ENCODE results near the gene ALDH1L2. TPM values are rescaled to one million over a fixed set of nuclear protein-coding genes. Genes with fewer than 3 reads are reported as not detected.

ALDH1L2 gene
- total and polyA plus RNA-seq, 9 of the 15 experiments (the other 6 are each of a cell fraction or from before 2014, with no cell fraction given) = 1.1 to 9.9 (median 3.8) TPM

GRCh38 chr12:105033851-105034250 is 50.4 kb downstream of the ALDH1L2 start:
- no peak overlapping the region for H3K27ac ChIP-seq (ENCODE audit: extremely low read depth, low read depth, low read length)
- in situ Hi-C loops (cut with MboI) = no loop called here
- ATAC-seq (no peak), FAIRE-seq (peak; percentile 52), DNase-seq (ENCODE audit: extremely low read depth in 1 of 4, low spot score in 3 of 4) (no peak)
- H4K20me1 ChIP-seq (replicated peaks; ENCODE audit: control insufficient read depth, insufficient read depth, low read length) = no peaks in the 10 kb centered on the region
- H3K9me3 ChIP-seq (replicated peaks; ENCODE audit: control insufficient read depth, insufficient read depth, low read depth, low read length) = no peaks in the 10 kb centered on the region
- 85% methylated on average over 2 of the region's 2 CpGs for WGBS (ENCODE audit: insufficient coverage, low coverage, missing lambda C conversion rate)
- no peaks in the 10 kb centered on the region for H3K27me3 ChIP-seq (ENCODE audit: control insufficient read depth in 2 of 2, insufficient read depth in 2 of 2, low read length in 2 of 2)
- no peaks in the 10 kb centered on the region for H3K4me1 ChIP-seq (replicated peaks in 1 of 2; ENCODE audit: control insufficient read depth in 2 of 2, insufficient read depth in 2 of 2, low read length in 2 of 2)
- intact Hi-C loops (cut with micrococcal nuclease) = no loop called here
- BruUV-seq (replicated peaks) = no TSS peak
- ChIA-PET CTCF (ENCODE audit: low intra/inter-chr PET ratio) (no interaction called here), POLR2A (no interaction called here)
- no peak overlapping the region for H3K9ac ChIP-seq (ENCODE audit: insufficient read depth in 1 of 2, low read depth in 2 of 2, low read length in 2 of 2)
- no peaks in the 10 kb centered on the region for H3K9me1 ChIP-seq (ENCODE audit: control insufficient read depth, insufficient read depth, low read length)
- 0 out of 3 replicates have a peak, but pooled peaks cover 4% of the 10 kb centered on the region for H3K36me3 ChIP-seq (ENCODE audit: control insufficient read depth, insufficient read depth, low read length)
- TF ChIP-seq ZNF518B (CRISPR knock-in tag; IDR thresholded peaks at IDR 0.05) = no peak
- TF ChIP-seq SRSF3 (IDR thresholded peaks at IDR 0.05; ENCODE audit: insufficient read depth, low read length) = no peak
- no peak for TF ChIP-seq ZBED1 (IDR thresholded peaks at IDR 0.05)
- no peak for TF ChIP-seq ZNF431 (CRISPR knock-in tag; IDR thresholded peaks at IDR 0.05)
- TF ChIP-seq ZNF133 (CRISPR knock-in tag; IDR thresholded peaks at IDR 0.05) = no peak
- TF ChIP-seq CUX1 (CRISPR knock-in tag; IDR thresholded peaks at IDR 0.05) = no peak
- TF ChIP-seq ZNF217 (CRISPR knock-in tag; IDR thresholded peaks at IDR 0.05) = no peak
- TF ChIP-seq ILF3 (IDR thresholded peaks at IDR 0.05; ENCODE audit: borderline replicate concordance) = no peak
- H3K4me3 ChIP-seq = no peak overlapping the region
- no peaks in the 10 kb centered on the region for H3K79me2 ChIP-seq (ENCODE audit: control insufficient read depth, insufficient read depth, low read length)
- H3K4me2 ChIP-seq (ENCODE audit: insufficient read depth, low read length) = no peak overlapping the region
- H2AFZ ChIP-seq (ENCODE audit: low read depth, low read length) = no peak overlapping the region

All from K562 (cell line).